GM13977 (cell line): Measurements from ENCODE around the gene HSH2D.

Experiments used
- DNase-seq: peaks from one replicate; pipeline ENCODE4 v3.0.0; 2012; ENCODE audit warnings: low spot score
- in situ Hi-C: fragments of 300-500 bp; cut with MboI; formaldehyde crosslinking; loops from one replicate; pipeline ENCODE4 v1.12.0; 2022; ENCODE audit warnings: low sequenced_read_pairs, low pct_unique_long_range_greater_than_20kb, mixed read lengths, inconsistent platforms; ENCODE audit not compliant: unreplicated experiment
- TF ChIP-seq, protein P1 (sequence below): IDR thresholded peaks from 2 replicates; pipeline ENCODE4 v1.5.1; 2012; ENCODE audit warnings: mild to moderate bottlenecking, control low read depth; ENCODE audit not compliant: insufficient read depth; ENCODE audit errors: extremely low read depth, missing control alignments

HSH2D gene

DNA sequence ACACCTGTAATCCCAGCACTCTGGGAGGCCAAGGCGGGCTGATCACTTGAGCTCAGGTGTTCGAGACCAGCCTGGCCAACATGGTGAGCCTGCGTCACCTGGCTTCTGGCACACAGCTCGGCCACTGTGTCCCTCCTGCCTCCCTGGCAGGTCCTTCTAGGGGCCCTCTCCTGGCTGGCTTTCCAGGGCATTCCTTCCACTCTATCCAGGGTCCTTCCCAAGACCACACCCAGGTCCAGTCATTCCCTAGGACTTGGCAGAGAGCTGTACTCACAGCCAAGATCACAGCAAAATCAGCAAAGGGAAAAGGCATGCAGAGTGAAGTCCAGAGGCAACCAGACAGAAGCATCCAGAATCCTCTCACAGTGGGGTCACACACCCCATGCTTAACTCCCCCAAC lies 9.7 kb upstream of the HSH2D start:
- no peak for DNase-seq
- in situ Hi-C loops = no loop called here
- TF ChIP-seq, protein P1, sequence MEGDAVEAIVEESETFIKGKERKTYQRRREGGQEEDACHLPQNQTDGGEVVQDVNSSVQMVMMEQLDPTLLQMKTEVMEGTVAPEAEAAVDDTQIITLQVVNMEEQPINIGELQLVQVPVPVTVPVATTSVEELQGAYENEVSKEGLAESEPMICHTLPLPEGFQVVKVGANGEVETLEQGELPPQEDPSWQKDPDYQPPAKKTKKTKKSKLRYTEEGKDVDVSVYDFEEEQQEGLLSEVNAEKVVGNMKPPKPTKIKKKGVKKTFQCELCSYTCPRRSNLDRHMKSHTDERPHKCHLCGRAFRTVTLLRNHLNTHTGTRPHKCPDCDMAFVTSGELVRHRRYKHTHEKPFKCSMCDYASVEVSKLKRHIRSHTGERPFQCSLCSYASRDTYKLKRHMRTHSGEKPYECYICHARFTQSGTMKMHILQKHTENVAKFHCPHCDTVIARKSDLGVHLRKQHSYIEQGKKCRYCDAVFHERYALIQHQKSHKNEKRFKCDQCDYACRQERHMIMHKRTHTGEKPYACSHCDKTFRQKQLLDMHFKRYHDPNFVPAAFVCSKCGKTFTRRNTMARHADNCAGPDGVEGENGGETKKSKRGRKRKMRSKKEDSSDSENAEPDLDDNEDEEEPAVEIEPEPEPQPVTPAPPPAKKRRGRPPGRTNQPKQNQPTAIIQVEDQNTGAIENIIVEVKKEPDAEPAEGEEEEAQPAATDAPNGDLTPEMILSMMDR = no peak

GRCh38 chr19:16134510-16134909 lies 9.0 kb upstream of the HSH2D start:
- DNase-seq = peak; percentile 60
- TF ChIP-seq, protein P1 = no peak
- in situ Hi-C loops = no loop called here

DNA sequence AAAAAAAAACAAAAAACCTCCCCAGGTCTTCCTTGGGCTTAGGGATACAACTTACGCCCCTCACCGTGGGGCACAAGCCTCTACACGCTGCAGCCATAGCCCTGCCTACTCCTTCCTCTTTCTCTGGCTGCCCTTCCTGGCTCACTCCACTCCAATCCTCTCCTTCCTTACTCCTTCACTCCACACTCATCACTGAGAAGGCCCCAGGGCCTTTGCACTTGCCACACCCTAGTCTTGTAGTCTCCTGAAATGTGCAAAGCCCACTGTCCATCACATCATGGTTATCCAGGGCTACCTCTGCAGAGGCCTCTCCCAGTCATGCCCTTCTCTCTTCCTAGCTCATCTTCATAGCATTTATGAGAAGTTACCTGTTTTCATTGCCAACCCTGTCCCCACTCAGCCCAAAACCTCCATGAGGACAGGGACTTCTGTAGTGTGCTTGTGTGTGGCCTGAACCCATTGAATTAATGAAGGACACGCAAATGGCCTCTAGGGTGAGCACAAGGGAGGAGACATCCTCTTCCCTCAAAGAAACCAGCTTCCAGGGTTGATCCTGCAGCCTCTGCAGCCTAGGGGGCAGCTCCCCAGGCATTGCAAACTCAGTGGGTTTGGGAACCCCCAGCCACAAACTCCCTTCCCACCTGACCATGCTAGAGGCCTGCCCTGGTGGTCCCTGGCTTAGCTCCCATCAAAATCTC lies 7.9 kb upstream of the HSH2D start:
- TF ChIP-seq, protein P1 = no peak
- DNase-seq = no peak
- in situ Hi-C loops = no loop called here

DNA sequence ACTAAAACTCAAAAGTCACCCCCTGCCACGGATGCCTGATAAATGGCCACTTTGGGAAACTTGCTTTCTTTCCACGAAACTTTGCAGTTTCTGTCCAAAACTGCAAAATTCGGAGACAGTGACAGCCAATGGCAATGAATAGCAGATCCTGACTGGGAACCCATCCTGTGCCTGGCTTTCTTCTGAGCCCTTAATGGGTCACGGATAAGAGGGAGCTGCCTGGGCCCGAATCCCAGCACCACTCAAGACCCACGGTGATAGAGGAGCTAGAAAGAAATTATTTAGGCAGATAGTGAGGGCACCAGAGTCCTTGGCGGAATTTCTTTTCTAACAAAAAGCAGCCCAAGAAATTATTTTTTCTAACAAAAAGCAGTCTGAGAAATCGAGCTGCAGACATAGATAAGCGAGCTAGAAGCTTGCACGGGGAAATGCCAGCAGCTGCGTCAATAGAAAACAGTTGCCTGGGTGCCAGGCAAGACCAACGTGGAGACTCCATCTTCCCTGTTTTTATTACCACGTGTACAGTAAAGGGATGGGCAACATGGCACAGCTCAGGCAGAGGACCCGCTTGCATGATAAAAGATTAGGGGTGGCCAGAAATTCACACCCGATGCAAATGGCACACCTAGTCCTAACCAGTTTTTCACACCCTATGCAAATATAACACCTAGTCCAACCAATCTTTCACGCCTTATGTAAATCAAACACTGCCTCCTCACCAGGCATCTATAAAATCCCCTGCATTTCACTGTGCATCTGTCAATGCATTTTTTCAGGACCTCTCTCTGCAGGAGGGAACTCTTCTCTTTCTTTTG lies 7.1 kb upstream of the HSH2D start:
- no peak for DNase-seq
- in situ Hi-C loops = no loop called here
- TF ChIP-seq, protein P1 = no peak

GRCh38 chr19:16139752-16140151 lies 3.7 kb upstream of the HSH2D start:
- TF ChIP-seq, protein P1 = no peak
- in situ Hi-C loops = no loop called here
- peak; percentile 49 for DNase-seq

DNA sequence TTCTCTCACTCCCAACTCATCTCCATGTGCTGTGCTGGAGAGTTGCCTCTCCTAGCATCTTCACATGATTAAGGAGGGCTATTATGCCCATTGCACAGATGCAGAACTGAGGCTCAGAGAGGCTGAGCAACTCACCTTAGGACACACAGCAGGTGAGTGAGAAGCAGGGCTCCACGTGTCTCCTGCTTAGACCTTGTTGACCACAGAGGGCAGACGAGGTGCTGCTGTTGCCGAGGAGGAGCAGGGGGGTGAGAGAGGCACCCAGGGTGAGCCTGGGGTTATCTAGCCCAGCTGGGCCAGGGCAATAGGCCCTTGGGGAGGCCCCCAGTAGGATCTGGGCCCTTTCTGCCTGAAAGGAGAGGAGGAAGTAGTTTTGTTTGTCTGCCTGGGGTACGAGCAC lies 2.4 kb upstream of the HSH2D start:
- in situ Hi-C loops = no loop called here
- peak; percentile 57 for DNase-seq
- TF ChIP-seq, protein P1 = peak; percentile 33
